HEK293 (cell line): ENCODE data around the gene USP22.

Source experiments
- CTCF ChIA-PET: fragments of 350-600 bp; formaldehyde crosslinking; extraction: SDS; loops from one replicate; lab custom pipeline; 2021; ENCODE audit warnings: antibody characterized with exemption; lab: Yijun Ruan, JAX
- POLR2A ChIA-PET: fragments of 300-600 bp; formaldehyde crosslinking; extraction: SDS; loops from one replicate; lab custom pipeline; 2020; ENCODE audit warnings: antibody characterized with exemption, inconsistent platforms; lab: Yijun Ruan, JAX
- H3K27ac ChIP-seq: fragments of 200-500 bp; sonication (Bioruptor generic); 2 replicates; pipeline ENCODE4 v1.5.1; 2014; ENCODE audit warnings: low read depth, low read length, control low read depth, inconsistent platforms; ENCODE audit errors: extremely low read depth
- H3K36me3 ChIP-seq, 2 experiments: fragments of 200-500 bp in 1 of 2; sonication (Bioruptor generic) in 1 of 2; 1 replicate in 1 of 2; 2 replicates in 1 of 2; pipeline ENCODE4 v1.5.1; 2014 to 2017; ENCODE audit warnings: inconsistent platforms in 2 of 2, low read length in 2 of 2; ENCODE audit not compliant: control insufficient read depth in 2 of 2, insufficient read depth in 1 of 2
- H3K4me1 ChIP-seq: fragments of 200-500 bp; sonication (Bioruptor generic); 2 replicates; pipeline ENCODE4 v1.5.1; 2014; ENCODE audit warnings: mild to moderate bottlenecking, low read length, inconsistent platforms; ENCODE audit not compliant: control insufficient read depth, insufficient read depth
- H3K4me3 ChIP-seq: 2 replicates; pipeline ENCODE4 v1.5.1; 2011; ENCODE audit warnings: low read depth, mild to moderate bottlenecking, control low read depth, low read length, moderate library complexity
- H3K9me3 ChIP-seq: fragments of 200-500 bp; sonication (Bioruptor generic); 2 replicates; pipeline ENCODE4 v1.5.1; 2014; ENCODE audit warnings: low read depth, low read length, inconsistent platforms; ENCODE audit not compliant: control insufficient read depth, insufficient read depth
- FEZF1 ChIP-seq: fragments of 450-650 bp; formaldehyde crosslinking; IDR thresholded peaks from 2 replicates; pipeline ENCODE4 v1.5.1; 2016; ENCODE audit warnings: missing biosample characterization, missing genetic modification characterization
- REST ChIP-seq: fragments of 450-650 bp; formaldehyde crosslinking; IDR thresholded peaks from 2 replicates; pipeline ENCODE4 v1.5.1; 2016; ENCODE audit warnings: missing biosample characterization, missing genetic modification characterization
- ZBTB11 ChIP-seq: fragments of 450-650 bp; formaldehyde crosslinking; conservative IDR thresholded peaks from 2 replicates; pipeline ENCODE4 v1.5.1; 2016; ENCODE audit warnings: low read depth, missing biosample characterization, missing genetic modification characterization
- ZBTB49 ChIP-seq: fragments of 450-650 bp; formaldehyde crosslinking; IDR thresholded peaks from 2 replicates; pipeline ENCODE4 v1.5.1; 2016; ENCODE audit warnings: missing biosample characterization, missing genetic modification characterization, low read depth
- ZEB2 ChIP-seq: fragments of 450-650 bp; formaldehyde crosslinking; IDR thresholded peaks from 2 replicates; pipeline ENCODE4 v1.5.1; 2016; ENCODE audit warnings: missing biosample characterization, missing genetic modification characterization
- ZFP3 ChIP-seq: fragments of 450-650 bp; formaldehyde crosslinking; IDR thresholded peaks from 2 replicates; pipeline ENCODE4 v1.5.1; 2016; ENCODE audit warnings: low read depth, missing biosample characterization, missing genetic modification characterization
- ZNF10 ChIP-seq: fragments of 450-650 bp; formaldehyde crosslinking; IDR thresholded peaks from 2 replicates; pipeline ENCODE4 v1.5.1; 2017; ENCODE audit warnings: missing biosample characterization, missing genetic modification characterization
- ZNF223 ChIP-seq: fragments of 450-650 bp; formaldehyde crosslinking; IDR thresholded peaks from 2 replicates; pipeline ENCODE4 v1.5.1; 2016; ENCODE audit warnings: missing biosample characterization, missing genetic modification characterization
- ZNF274 ChIP-seq, 2 experiments: fragments of 200-500 bp in 1 of 2; fragments of 450-650 bp in 1 of 2; sonication (Bioruptor generic) in 1 of 2; formaldehyde crosslinking in 1 of 2; IDR thresholded peaks; 2 replicates each; pipeline versions ENCODE4 v1.5.1 to v1.6.1; 2014 to 2016; ENCODE audit warnings: borderline replicate concordance in 1 of 2, inconsistent platforms in 1 of 2, low read length in 1 of 2, missing biosample characterization in 1 of 2, missing genetic modification characterization in 1 of 2
- ZNF324 ChIP-seq: fragments of 450-650 bp; formaldehyde crosslinking; IDR thresholded peaks from 2 replicates; pipeline ENCODE4 v1.5.1; 2016; ENCODE audit warnings: missing biosample characterization, missing genetic modification characterization
- ZNF426 ChIP-seq: fragments of 450-650 bp; formaldehyde crosslinking; IDR thresholded peaks from 2 replicates; pipeline ENCODE4 v1.5.1; 2017; ENCODE audit warnings: missing biosample characterization, missing genetic modification characterization, mild to moderate bottlenecking, inconsistent platforms, moderate library complexity
- ZNF449 ChIP-seq: fragments of 450-650 bp; formaldehyde crosslinking; IDR thresholded peaks from 2 replicates; pipeline ENCODE4 v1.5.1; 2017; ENCODE audit warnings: missing biosample characterization, mild to moderate bottlenecking, missing genetic modification characterization, moderate library complexity
- ZNF529 ChIP-seq: fragments of 450-650 bp; formaldehyde crosslinking; IDR thresholded peaks from 2 replicates; pipeline ENCODE4 v1.5.1; 2017; ENCODE audit warnings: missing genetic modification characterization, missing biosample characterization; ENCODE audit not compliant: insufficient replicate concordance
- ZNF629 ChIP-seq: fragments of 450-650 bp; formaldehyde crosslinking; IDR thresholded peaks from 2 replicates; pipeline ENCODE4 v1.5.1; 2017; ENCODE audit warnings: missing biosample characterization, missing genetic modification characterization
- ZNF747 ChIP-seq: fragments of 450-650 bp; formaldehyde crosslinking; IDR thresholded peaks from 2 replicates; pipeline ENCODE4 v1.5.1; 2016; ENCODE audit warnings: missing biosample characterization, missing genetic modification characterization
- TF ChIP-seq, protein P1 (sequence below): fragments of 450-650 bp; formaldehyde crosslinking; IDR thresholded peaks from 2 replicates; pipeline ENCODE4 v1.5.1; 2017; ENCODE audit warnings: missing biosample characterization, missing genetic modification characterization
- TF ChIP-seq, protein P2 (sequence below): fragments of 450-650 bp; formaldehyde crosslinking; IDR thresholded peaks from 2 replicates; pipeline ENCODE4 v1.5.1; 2016; ENCODE audit warnings: missing biosample characterization, missing genetic modification characterization

USP22 gene

GRCh38 chr17:20995164-20995872, 47.5 kb downstream of the USP22 start (continued):
- TF ChIP-seq ZNF426 (tag by site-specific recombination) (no peak), ZNF449 (no peak), ZBTB49 (tag by site-specific recombination) (no peak)

DNA sequence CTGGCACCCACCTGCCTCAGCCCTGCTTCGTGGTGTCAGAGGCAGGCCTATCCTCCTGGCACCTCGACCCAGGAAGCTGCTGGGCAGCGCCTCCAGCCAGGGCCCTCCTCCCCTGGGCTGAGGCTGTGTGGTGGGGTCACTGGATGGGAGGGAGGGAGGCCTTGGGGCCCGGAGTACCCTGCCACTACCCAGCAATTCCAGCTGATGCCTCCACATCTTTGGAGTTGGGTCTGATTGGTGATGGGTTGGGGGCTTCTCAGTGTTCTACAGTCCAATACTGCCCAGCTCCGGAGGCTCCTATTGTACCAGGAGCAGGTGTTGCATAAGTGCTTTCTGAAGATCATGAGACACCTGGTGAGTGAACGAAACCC, 48.0 kb downstream of the USP22 start:
- ChIA-PET CTCF (interaction anchor here (0.6 to 2.1 kb wide), 4 partner anchors 26 to 193 kb away, joined by 3 to 10 read pairs (median 4); no protein-coding TSS in a partner anchor), POLR2A (no interaction called here)
- Histone ChIP-seq H3K4me3 (no peak overlapping the region), H3K4me1 (peaks cover 3% of the 10 kb centered on the region; the same call in 1 of the 2 replicates), H3K36me3 (peaks cover 0 to 16% of the 10 kb centered on the region in 2 experiments; a peak in 2 of 3 replicates), H3K27ac (no peak overlapping the region), H3K9me3 (no peaks in the 10 kb centered on the region)
- no peak for TF ChIP-seq FEZF1 (tag by site-specific recombination)
- no peak for TF ChIP-seq ZBTB11
- TF ChIP-seq ZNF324, result no peak
- no peak for TF ChIP-seq ZFP3 (tag by site-specific recombination)
- TF ChIP-seq ZNF529 (tag by site-specific recombination), result no peak
- no peak for TF ChIP-seq ZNF747 (tag by site-specific recombination)
- TF ChIP-seq, protein P1, sequence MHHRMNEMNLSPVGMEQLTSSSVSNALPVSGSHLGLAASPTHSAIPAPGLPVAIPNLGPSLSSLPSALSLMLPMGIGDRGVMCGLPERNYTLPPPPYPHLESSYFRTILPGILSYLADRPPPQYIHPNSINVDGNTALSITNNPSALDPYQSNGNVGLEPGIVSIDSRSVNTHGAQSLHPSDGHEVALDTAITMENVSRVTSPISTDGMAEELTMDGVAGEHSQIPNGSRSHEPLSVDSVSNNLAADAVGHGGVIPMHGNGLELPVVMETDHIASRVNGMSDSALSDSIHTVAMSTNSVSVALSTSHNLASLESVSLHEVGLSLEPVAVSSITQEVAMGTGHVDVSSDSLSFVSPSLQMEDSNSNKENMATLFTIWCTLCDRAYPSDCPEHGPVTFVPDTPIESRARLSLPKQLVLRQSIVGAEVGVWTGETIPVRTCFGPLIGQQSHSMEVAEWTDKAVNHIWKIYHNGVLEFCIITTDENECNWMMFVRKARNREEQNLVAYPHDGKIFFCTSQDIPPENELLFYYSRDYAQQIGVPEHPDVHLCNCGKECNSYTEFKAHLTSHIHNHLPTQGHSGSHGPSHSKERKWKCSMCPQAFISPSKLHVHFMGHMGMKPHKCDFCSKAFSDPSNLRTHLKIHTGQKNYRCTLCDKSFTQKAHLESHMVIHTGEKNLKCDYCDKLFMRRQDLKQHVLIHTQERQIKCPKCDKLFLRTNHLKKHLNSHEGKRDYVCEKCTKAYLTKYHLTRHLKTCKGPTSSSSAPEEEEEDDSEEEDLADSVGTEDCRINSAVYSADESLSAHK (tag by site-specific recombination), result no peak
- TF ChIP-seq REST (tag by site-specific recombination), result no peak
- no peak for TF ChIP-seq ZEB2 (tag by site-specific recombination)
- TF ChIP-seq ZNF10, result no peak
- no peak for TF ChIP-seq ZNF223 (tag by site-specific recombination)
- no peak for TF ChIP-seq ZNF274 (IDR thresholded peaks at IDR 0.05; ENCODE audit: low read length)
- no peak for TF ChIP-seq ZNF274 (tag by site-specific recombination; IDR thresholded peaks at IDR 0.05; ENCODE audit: borderline replicate concordance)
- TF ChIP-seq ZNF629 (tag by site-specific recombination), result no peak
- TF ChIP-seq, protein P2, sequence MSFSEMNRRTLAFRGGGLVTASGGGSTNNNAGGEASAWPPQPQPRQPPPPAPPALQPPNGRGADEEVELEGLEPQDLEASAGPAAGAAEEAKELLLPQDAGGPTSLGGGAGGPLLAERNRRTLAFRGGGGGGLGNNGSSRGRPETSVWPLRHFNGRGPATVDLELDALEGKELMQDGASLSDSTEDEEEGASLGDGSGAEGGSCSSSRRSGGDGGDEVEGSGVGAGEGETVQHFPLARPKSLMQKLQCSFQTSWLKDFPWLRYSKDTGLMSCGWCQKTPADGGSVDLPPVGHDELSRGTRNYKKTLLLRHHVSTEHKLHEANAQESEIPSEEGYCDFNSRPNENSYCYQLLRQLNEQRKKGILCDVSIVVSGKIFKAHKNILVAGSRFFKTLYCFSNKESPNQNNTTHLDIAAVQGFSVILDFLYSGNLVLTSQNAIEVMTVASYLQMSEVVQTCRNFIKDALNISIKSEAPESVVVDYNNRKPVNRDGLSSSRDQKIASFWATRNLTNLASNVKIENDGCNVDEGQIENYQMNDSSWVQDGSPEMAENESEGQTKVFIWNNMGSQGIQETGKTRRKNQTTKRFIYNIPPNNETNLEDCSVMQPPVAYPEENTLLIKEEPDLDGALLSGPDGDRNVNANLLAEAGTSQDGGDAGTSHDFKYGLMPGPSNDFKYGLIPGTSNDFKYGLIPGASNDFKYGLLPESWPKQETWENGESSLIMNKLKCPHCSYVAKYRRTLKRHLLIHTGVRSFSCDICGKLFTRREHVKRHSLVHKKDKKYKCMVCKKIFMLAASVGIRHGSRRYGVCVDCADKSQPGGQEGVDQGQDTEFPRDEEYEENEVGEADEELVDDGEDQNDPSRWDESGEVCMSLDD, result no peak
- TF ChIP-seq, all 188 proteins: peak for 0
